ENCODE results near the gene FOXP1. TPM values are rescaled to one million over a fixed set of nuclear protein-coding genes. Genes with fewer than 3 reads are reported as not detected.

Gene FOXP1
- total and polyA plus RNA-seq, 2 of the 8 experiments (the other 6 are each of a cell fraction or from before 2014, with no cell fraction given): 13.9 to 25.4 TPM

- TF ChIP-seq, protein P1, sequence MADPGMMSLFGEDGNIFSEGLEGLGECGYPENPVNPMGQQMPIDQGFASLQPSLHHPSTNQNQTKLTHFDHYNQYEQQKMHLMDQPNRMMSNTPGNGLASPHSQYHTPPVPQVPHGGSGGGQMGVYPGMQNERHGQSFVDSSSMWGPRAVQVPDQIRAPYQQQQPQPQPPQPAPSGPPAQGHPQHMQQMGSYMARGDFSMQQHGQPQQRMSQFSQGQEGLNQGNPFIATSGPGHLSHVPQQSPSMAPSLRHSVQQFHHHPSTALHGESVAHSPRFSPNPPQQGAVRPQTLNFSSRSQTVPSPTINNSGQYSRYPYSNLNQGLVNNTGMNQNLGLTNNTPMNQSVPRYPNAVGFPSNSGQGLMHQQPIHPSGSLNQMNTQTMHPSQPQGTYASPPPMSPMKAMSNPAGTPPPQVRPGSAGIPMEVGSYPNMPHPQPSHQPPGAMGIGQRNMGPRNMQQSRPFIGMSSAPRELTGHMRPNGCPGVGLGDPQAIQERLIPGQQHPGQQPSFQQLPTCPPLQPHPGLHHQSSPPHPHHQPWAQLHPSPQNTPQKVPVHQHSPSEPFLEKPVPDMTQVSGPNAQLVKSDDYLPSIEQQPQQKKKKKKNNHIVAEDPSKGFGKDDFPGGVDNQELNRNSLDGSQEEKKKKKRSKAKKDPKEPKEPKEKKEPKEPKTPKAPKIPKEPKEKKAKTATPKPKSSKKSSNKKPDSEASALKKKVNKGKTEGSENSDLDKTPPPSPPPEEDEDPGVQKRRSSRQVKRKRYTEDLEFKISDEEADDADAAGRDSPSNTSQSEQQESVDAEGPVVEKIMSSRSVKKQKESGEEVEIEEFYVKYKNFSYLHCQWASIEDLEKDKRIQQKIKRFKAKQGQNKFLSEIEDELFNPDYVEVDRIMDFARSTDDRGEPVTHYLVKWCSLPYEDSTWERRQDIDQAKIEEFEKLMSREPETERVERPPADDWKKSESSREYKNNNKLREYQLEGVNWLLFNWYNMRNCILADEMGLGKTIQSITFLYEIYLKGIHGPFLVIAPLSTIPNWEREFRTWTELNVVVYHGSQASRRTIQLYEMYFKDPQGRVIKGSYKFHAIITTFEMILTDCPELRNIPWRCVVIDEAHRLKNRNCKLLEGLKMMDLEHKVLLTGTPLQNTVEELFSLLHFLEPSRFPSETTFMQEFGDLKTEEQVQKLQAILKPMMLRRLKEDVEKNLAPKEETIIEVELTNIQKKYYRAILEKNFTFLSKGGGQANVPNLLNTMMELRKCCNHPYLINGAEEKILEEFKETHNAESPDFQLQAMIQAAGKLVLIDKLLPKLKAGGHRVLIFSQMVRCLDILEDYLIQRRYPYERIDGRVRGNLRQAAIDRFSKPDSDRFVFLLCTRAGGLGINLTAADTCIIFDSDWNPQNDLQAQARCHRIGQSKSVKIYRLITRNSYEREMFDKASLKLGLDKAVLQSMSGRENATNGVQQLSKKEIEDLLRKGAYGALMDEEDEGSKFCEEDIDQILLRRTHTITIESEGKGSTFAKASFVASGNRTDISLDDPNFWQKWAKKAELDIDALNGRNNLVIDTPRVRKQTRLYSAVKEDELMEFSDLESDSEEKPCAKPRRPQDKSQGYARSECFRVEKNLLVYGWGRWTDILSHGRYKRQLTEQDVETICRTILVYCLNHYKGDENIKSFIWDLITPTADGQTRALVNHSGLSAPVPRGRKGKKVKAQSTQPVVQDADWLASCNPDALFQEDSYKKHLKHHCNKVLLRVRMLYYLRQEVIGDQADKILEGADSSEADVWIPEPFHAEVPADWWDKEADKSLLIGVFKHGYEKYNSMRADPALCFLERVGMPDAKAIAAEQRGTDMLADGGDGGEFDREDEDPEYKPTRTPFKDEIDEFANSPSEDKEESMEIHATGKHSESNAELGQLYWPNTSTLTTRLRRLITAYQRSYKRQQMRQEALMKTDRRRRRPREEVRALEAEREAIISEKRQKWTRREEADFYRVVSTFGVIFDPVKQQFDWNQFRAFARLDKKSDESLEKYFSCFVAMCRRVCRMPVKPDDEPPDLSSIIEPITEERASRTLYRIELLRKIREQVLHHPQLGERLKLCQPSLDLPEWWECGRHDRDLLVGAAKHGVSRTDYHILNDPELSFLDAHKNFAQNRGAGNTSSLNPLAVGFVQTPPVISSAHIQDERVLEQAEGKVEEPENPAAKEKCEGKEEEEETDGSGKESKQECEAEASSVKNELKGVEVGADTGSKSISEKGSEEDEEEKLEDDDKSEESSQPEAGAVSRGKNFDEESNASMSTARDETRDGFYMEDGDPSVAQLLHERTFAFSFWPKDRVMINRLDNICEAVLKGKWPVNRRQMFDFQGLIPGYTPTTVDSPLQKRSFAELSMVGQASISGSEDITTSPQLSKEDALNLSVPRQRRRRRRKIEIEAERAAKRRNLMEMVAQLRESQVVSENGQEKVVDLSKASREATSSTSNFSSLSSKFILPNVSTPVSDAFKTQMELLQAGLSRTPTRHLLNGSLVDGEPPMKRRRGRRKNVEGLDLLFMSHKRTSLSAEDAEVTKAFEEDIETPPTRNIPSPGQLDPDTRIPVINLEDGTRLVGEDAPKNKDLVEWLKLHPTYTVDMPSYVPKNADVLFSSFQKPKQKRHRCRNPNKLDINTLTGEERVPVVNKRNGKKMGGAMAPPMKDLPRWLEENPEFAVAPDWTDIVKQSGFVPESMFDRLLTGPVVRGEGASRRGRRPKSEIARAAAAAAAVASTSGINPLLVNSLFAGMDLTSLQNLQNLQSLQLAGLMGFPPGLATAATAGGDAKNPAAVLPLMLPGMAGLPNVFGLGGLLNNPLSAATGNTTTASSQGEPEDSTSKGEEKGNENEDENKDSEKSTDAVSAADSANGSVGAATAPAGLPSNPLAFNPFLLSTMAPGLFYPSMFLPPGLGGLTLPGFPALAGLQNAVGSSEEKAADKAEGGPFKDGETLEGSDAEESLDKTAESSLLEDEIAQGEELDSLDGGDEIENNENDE (IDR thresholded peaks at IDR 0.05; ENCODE audit: insufficient replicate concordance, low read length): no peak
- no peak for TF ChIP-seq POLR2A (IDR thresholded peaks at IDR 0.05; ENCODE audit: control extremely low read depth in 1 of 2, low read depth in 2 of 2, low read length in 2 of 2)
- TF ChIP-seq SRF (IDR thresholded peaks at IDR 0.05; ENCODE audit: low read depth, low read length): no peak
- no peak for TF ChIP-seq RXRA (IDR thresholded peaks at IDR 0.05; ENCODE audit: insufficient read depth, low read depth, low read length)
- no peak for TF ChIP-seq SP4 (IDR thresholded peaks at IDR 0.05; ENCODE audit: low read length)
- TF ChIP-seq KDM4A (IDR thresholded peaks at IDR 0.05; ENCODE audit: low read depth, low read length, severe bottlenecking): no peak
- TF ChIP-seq SIN3A (conservative IDR thresholded peaks at IDR 0.05 in 1 of 2, IDR thresholded peaks at IDR 0.05 in 1 of 2; ENCODE audit: low read depth in 1 of 2, low read length in 2 of 2): no peak
These were observed 58.9 kb downstream of the FOXP1 start (continued) for GRCh38 chr3:71524672-71525071.

Measured in H1 (cell line).